GM18870 (cell line): Measurements from ENCODE around the gene EWSR1.
"Not testable (repeated sequence)": the region's sequence is repeated elsewhere in the genome, so short reads cannot be mapped to it uniquely, and the experiment has no call there.

ENCODE experiments used
- ATAC-seq: cut with Tn5 transposase; IDR thresholded peaks from one replicate; pipeline ENCODE4 v1.9.1; 2021; ENCODE audit warnings: moderate library complexity; ENCODE audit not compliant: unreplicated experiment

Gene EWSR1

GRCh38 chr22:29334696-29335344, 66.8 kb downstream of the EWSR1 start:
- ATAC-seq = no peak

GRCh38 chr22:29335656-29336055, 67.6 kb downstream of the EWSR1 start:
- no peak for ATAC-seq

GRCh38 chr22:29336751-29337490, 68.9 kb downstream of the EWSR1 start:
- no peak for ATAC-seq

GRCh38 chr22:29337631-29338284, 69.7 kb downstream of the EWSR1 start:
- ATAC-seq = no peak

- no peak for ATAC-seq
Measured at GRCh38 chr22:29338398-29338797, 70.3 kb downstream of the EWSR1 start.

- ATAC-seq = no peak
Measured at GRCh38 chr22:29339381-29340235, 71.5 kb downstream of the EWSR1 start.

GRCh38 chr22:29340566-29340965, 72.5 kb downstream of the EWSR1 start:
- ATAC-seq = no peak

- ATAC-seq = no peak
Measured at GRCh38 chr22:29341056-29341848, 73.2 kb downstream of the EWSR1 start.

GRCh38 chr22:29341849-29342127, 73.7 kb downstream of the EWSR1 start:
- no peak for ATAC-seq

GRCh38 chr22:29342177-29342576, 74.1 kb downstream of the EWSR1 start:
- ATAC-seq = no peak

GRCh38 chr22:29342577-29343312, 74.7 kb downstream of the EWSR1 start:
- ATAC-seq = no peak

- no peak for ATAC-seq
Measured at GRCh38 chr22:29343313-29343805, 75.3 kb downstream of the EWSR1 start.

GRCh38 chr22:29344137-29344536, 76.1 kb downstream of the EWSR1 start:
- no peak for ATAC-seq

GRCh38 chr22:29344889-29345288, 76.8 kb downstream of the EWSR1 start:
- ATAC-seq = not testable (repeated sequence)

- no peak for ATAC-seq
Measured at GRCh38 chr22:29345932-29346331, 77.9 kb downstream of the EWSR1 start.

- ATAC-seq = no peak
Measured at GRCh38 chr22:29346659-29347058, 78.6 kb downstream of the EWSR1 start.

- no peak for ATAC-seq
Measured at GRCh38 chr22:29348041-29348440, 80.0 kb downstream of the EWSR1 start.

- no peak for ATAC-seq
Measured at GRCh38 chr22:29348956-29349355, 80.9 kb downstream of the EWSR1 start.
